H1 (cell line): ENCODE measurements around the gene MRPL9. TPM values are rescaled to one million over a fixed set of nuclear protein-coding genes. Genes with fewer than 3 reads are reported as not detected.
A peak's percentile ranks its signal among the peaks of the same experiment; 100 is the strongest.

ENCODE experiments used
- CTCF ChIA-PET: fragments of 300-600 bp; sonication (Branson Sonifier 250); formaldehyde crosslinking; loops from one replicate; lab custom pipeline; 2021; ENCODE audit not compliant: partially characterized antibody; lab: Charles Lee
- POLR2A ChIA-PET: fragments of 300-600 bp; sonication (Branson Sonifier 250); formaldehyde crosslinking; loops from one replicate; lab custom pipeline; 2021; ENCODE audit warnings: inconsistent platforms; ENCODE audit not compliant: partially characterized antibody; lab: Charles Lee
- DNase-seq, 2 experiments: peaks; one replicate each; pipeline versions ENCODE4 v3.0.0 to v3.0.0-alpha.2; 2010 to 2022; ENCODE audit warnings: low spot score in 2 of 2, low read depth in 1 of 2, mixed read lengths in 1 of 2
- FAIRE-seq: peaks from 2 replicates; lab custom pipeline; 2011; peaks lifted over from hg19 to GRCh38; lab: Jason Lieb, UNC
- H2AFZ ChIP-seq: 2 replicates; pipeline ENCODE4 v1.8.1; 2012; ENCODE audit warnings: low read length, inconsistent platforms
- H2AK5ac ChIP-seq: 2 replicates; pipeline ENCODE4 v1.6.1; 2013; ENCODE audit warnings: low read depth, low read length
- H2BK120ac ChIP-seq: replicated peaks from 2 replicates; pipeline ENCODE3; 2013; ENCODE audit warnings: low read depth, low read length, inconsistent platforms
- H2BK12ac ChIP-seq: 2 replicates; pipeline ENCODE4 v1.6.1; 2013; ENCODE audit warnings: low read depth, low read length
- H2BK15ac ChIP-seq: 2 replicates; pipeline ENCODE4 v1.6.1; 2013; ENCODE audit warnings: low read length
- H2BK20ac ChIP-seq: 2 replicates; pipeline ENCODE4 v1.6.1; 2013; ENCODE audit warnings: low read length
- H2BK5ac ChIP-seq: 2 replicates; pipeline ENCODE4 v1.6.1; 2013; ENCODE audit warnings: low read depth, low read length
- H3K14ac ChIP-seq: 2 replicates; pipeline ENCODE4 v1.6.1; 2013; ENCODE audit warnings: inconsistent platforms; ENCODE audit not compliant: insufficient read length
- H3K18ac ChIP-seq: 2 replicates; pipeline ENCODE4 v1.6.1; 2013; ENCODE audit warnings: low read length; ENCODE audit errors: extremely low read depth
- H3K23ac ChIP-seq: 2 replicates; pipeline ENCODE4 v1.6.1; 2013; ENCODE audit warnings: inconsistent platforms; ENCODE audit not compliant: insufficient read length
- H3K23me2 ChIP-seq: 2 replicates; pipeline ENCODE4 v1.6.1; 2013; ENCODE audit warnings: low read depth, low read length
- H3K27ac ChIP-seq: 2 replicates; pipeline ENCODE4 v1.6.1; 2011; ENCODE audit warnings: low read depth, low read length, inconsistent platforms
- H3K27me3 ChIP-seq, 4 experiments: replicated peaks in 1 of 4; 1 replicate in 1 of 4; 2 replicates in 3 of 4; pipeline versions ENCODE4 v1.6.1 to v1.8.1; 2011 to 2013; ENCODE audit warnings: low read length in 3 of 4, mild to moderate bottlenecking in 3 of 4, inconsistent platforms in 2 of 4, mixed read lengths in 2 of 4, moderate library complexity in 1 of 4; ENCODE audit not compliant: control insufficient read depth in 3 of 4, insufficient read depth in 3 of 4; ENCODE audit errors: extremely low read depth in 1 of 4
- H3K36me3 ChIP-seq, 4 experiments: 2 replicates each; pipeline versions ENCODE4 v1.6.1 to v1.8.1; 2011 to 2013; ENCODE audit warnings: mild to moderate bottlenecking in 4 of 4, low read length in 3 of 4, moderate library complexity in 2 of 4, control low read depth in 1 of 4, inconsistent platforms in 1 of 4; ENCODE audit not compliant: insufficient read depth in 4 of 4, control insufficient read depth in 2 of 4
- H3K4ac ChIP-seq: replicated peaks from 2 replicates; pipeline ENCODE3; 2013; ENCODE audit warnings: low read length, low read depth, mixed read lengths, inconsistent platforms; ENCODE audit not compliant: insufficient read length
- H3K4me1 ChIP-seq, 4 experiments: replicated peaks in 1 of 4; 1 replicate in 1 of 4; 2 replicates in 3 of 4; pipeline versions ENCODE4 v1.6.1 to v1.8.1; 2011 to 2013; ENCODE audit warnings: low read length in 3 of 4, inconsistent platforms in 2 of 4, mixed read lengths in 1 of 4; ENCODE audit not compliant: insufficient read depth in 4 of 4, control insufficient read depth in 3 of 4
- H3K4me2 ChIP-seq, 2 experiments: 2 replicates each; pipeline versions ENCODE4 v1.6.1 to v1.8.1; 2011 to 2013; ENCODE audit warnings: low read depth in 2 of 2, low read length in 2 of 2, control low read depth in 1 of 2, inconsistent platforms in 1 of 2, mild to moderate bottlenecking in 1 of 2; ENCODE audit not compliant: insufficient read depth in 1 of 2
- H3K4me3 ChIP-seq, 4 experiments: fragments of 200-600, 300-600 bp in 1 of 4; sonication (generic), shearing (Covaris generic), sonication (Bioruptor Twin) in 1 of 4; 2 replicates each; pipeline versions ENCODE4 v1.5.1 to v1.8.1; 2011 to 2016; ENCODE audit warnings: low read length in 4 of 4, low read depth in 3 of 4, control low read depth in 2 of 4, inconsistent platforms in 2 of 4, mild to moderate bottlenecking in 2 of 4, mixed read lengths in 1 of 4, moderate library complexity in 1 of 4; ENCODE audit not compliant: insufficient read depth in 2 of 4; ENCODE audit errors: extremely low read depth in 1 of 4
- H3K56ac ChIP-seq: replicated peaks from 2 replicates; pipeline ENCODE3; 2013; ENCODE audit warnings: low read depth, mild to moderate bottlenecking, mixed read lengths, low read length, inconsistent platforms; ENCODE audit not compliant: insufficient read length
- H3K79me1 ChIP-seq: 2 replicates; pipeline ENCODE4 v1.6.1; 2013; ENCODE audit warnings: low read depth, low read length, control low read depth
- H3K79me2 ChIP-seq, 2 experiments: 2 replicates each; pipeline versions ENCODE4 v1.6.1 to v1.8.1; 2012 to 2013; ENCODE audit warnings: low read length in 2 of 2, mild to moderate bottlenecking in 2 of 2, inconsistent platforms in 1 of 2; ENCODE audit not compliant: insufficient read depth in 2 of 2, control insufficient read depth in 1 of 2
- H3K9ac ChIP-seq, 4 experiments: replicated peaks in 1 of 4; 1 replicate in 1 of 4; 2 replicates in 3 of 4; pipeline versions ENCODE4 v1.6.1 to v1.8.1; 2011 to 2013; ENCODE audit warnings: low read depth in 3 of 4, low read length in 3 of 4, control low read depth in 2 of 4, mild to moderate bottlenecking in 2 of 4, moderate library complexity in 2 of 4, inconsistent platforms in 1 of 4; ENCODE audit errors: extremely low read depth in 1 of 4
- H3K9me3 ChIP-seq, 2 experiments: 2 replicates each; pipeline versions ENCODE4 v1.6.1 to v1.8.1; 2012 to 2013; ENCODE audit warnings: mild to moderate bottlenecking in 2 of 2, moderate library complexity in 2 of 2, control low read depth in 1 of 2, inconsistent platforms in 1 of 2, low read depth in 1 of 2, low read length in 1 of 2, mixed read lengths in 1 of 2; ENCODE audit not compliant: insufficient read depth in 2 of 2
- H4K20me1 ChIP-seq, 2 experiments: replicated peaks in 1 of 2; 2 replicates each; pipeline versions ENCODE3 to v1.8.1; 2011 to 2013; ENCODE audit warnings: inconsistent platforms in 2 of 2, low read length in 2 of 2, mild to moderate bottlenecking in 1 of 2; ENCODE audit not compliant: insufficient read depth in 2 of 2, control insufficient read depth in 1 of 2
- H4K5ac ChIP-seq: 2 replicates; pipeline ENCODE4 v1.6.1; 2013; ENCODE audit warnings: low read length, low read depth, mixed read lengths, inconsistent platforms; ENCODE audit not compliant: insufficient read length
- H4K8ac ChIP-seq: 2 replicates; pipeline ENCODE4 v1.8.0; 2013; ENCODE audit warnings: mild to moderate bottlenecking, moderate library complexity, low read length, inconsistent platforms; ENCODE audit not compliant: insufficient read depth; ENCODE audit errors: extremely low read depth
- H4K91ac ChIP-seq: replicated peaks from 2 replicates; pipeline ENCODE3; 2013; ENCODE audit warnings: low read length, mixed read lengths, inconsistent platforms; ENCODE audit not compliant: insufficient read length
- SIX5 ChIP-seq: IDR thresholded peaks from 2 replicates; pipeline ENCODE4 v1.6.1; 2011; ENCODE audit warnings: mild to moderate bottlenecking, low read depth, low read length
- WGBS, 2 experiments: shearing (Covaris generic) in 1 of 2; methylation state at CpG; one replicate each; pipeline versions ENCODE4 v1.1.6 to v1.1.7; 2013 to 2015; ENCODE audit warnings: low lambda C conversion rate in 2 of 2, mixed read lengths in 2 of 2, inconsistent platforms in 1 of 2, low coverage in 1 of 2, missing lambda C conversion rate in 1 of 2; ENCODE audit not compliant: insufficient replicate concordance in 2 of 2, insufficient coverage in 1 of 2, insufficient read length in 1 of 2; ENCODE audit errors: extremely low coverage in 1 of 2, missing lambda C conversion rate in 1 of 2; 5-methylcytosine and 5-hydroxymethylcytosine counted together
- polyA plus RNA-seq, 7 experiments: library from polyadenylated mRNA; depleted of rRNA in 3 of 7; stranded (reverse) in 5 of 7; unstranded in 2 of 7; fragments of >200 nt in 5 of 7; fragments of 200-250 nt in 2 of 7; gene quantifications; 1 replicate in 5 of 7; 2 replicates in 1 of 7; 4 replicates in 1 of 7; pipeline versions ENCODE4 v1.2.1 to v1.2.3, GENCODE V29; 2011 to 2013; ENCODE audit warnings: missing spikeins in 2 of 7, mixed read lengths in 2 of 7
- total RNA-seq: library from RNA; stranded (reverse); fragmentation: NEBNext Ultra II Directional; extraction: Animal tissue kit (Norgen Biotek cat#: 25700); gene quantifications from 2 replicates; pipeline ENCODE4 v1.2.1, GENCODE V29; 2021

MRPL9 gene
- total and polyA plus RNA-seq, 2 of the 8 experiments (the other 6 are each of a cell fraction or from before 2014, with no cell fraction given) = 74.9 to 113 TPM

GRCh38 chr1:151720554-151720953 lies 42.7 kb downstream of the MRPL9 start:
- no peak for TF ChIP-seq SIX5
- H3K56ac ChIP-seq = no peak overlapping the region
- no peak overlapping the region for H2BK120ac ChIP-seq
- peaks cover 0 to 1% of the 10 kb centered on the region in 2 experiments for H4K20me1 ChIP-seq
- no peak overlapping the region for H2BK12ac ChIP-seq
- no peak overlapping the region for H4K8ac ChIP-seq
- 64% methylated on average over 5 of the region's 5 CpGs; no CpG with 5 or more reads in 1 of the 2 experiments for WGBS, 2 experiments
- DNase-seq = no peak
- FAIRE-seq = no peak
- H3K36me3 ChIP-seq = no peaks in the 10 kb centered on the region
- no peak overlapping the region for H2BK15ac ChIP-seq
- H3K23ac ChIP-seq = no peak overlapping the region
- CTCF ChIA-PET = interaction anchor here (0.6 to 1.9 kb wide), 9 partner anchors 12 to 422 kb away, joined by 3 to 10 read pairs (median 3); no protein-coding TSS in a partner anchor
- no peak overlapping the region for H3K27ac ChIP-seq
- H4K91ac ChIP-seq = no peak overlapping the region
- no peak overlapping the region for H3K9ac ChIP-seq
- peaks cover 6 to 34% (median 28%) of the 10 kb centered on the region in 4 experiments for H3K27me3 ChIP-seq
- no peaks in the 10 kb centered on the region for H3K79me2 ChIP-seq
- H3K9me3 ChIP-seq = no peaks in the 10 kb centered on the region
- H3K23me2 ChIP-seq = peaks cover 11% of the 10 kb centered on the region; the same call in 1 of the 2 replicates
- H2AFZ ChIP-seq = 0 out of 2 replicates have a peak overlapping the region, but pooled peaks have one; percentile 97
- H3K4me3 ChIP-seq = peak overlapping the region in 1 of 4 experiments; percentile 85; a peak in 3 of 8 replicates
- H3K4ac ChIP-seq = no peak overlapping the region
- POLR2A ChIA-PET = interaction anchor here (1.2 to 1.8 kb wide), 4 partner anchors 13 to 180 kb away, joined by 3 to 6 read pairs (median 4); partner anchors contain the start of genes MRPL9 and TUFT1
- H3K14ac ChIP-seq = no peak overlapping the region
- H3K18ac ChIP-seq = no peak overlapping the region
- H2BK5ac ChIP-seq = no peak overlapping the region
- H2BK20ac ChIP-seq = no peak overlapping the region
- H3K79me1 ChIP-seq = no peaks in the 10 kb centered on the region; the same call in 1 of the 2 replicates
- peak overlapping the region; percentile 57 to 60; a peak in 2 of 4 replicates for H3K4me2 ChIP-seq
- H4K5ac ChIP-seq = no peak overlapping the region
- H2AK5ac ChIP-seq = no peak overlapping the region
- peaks cover 2 to 12% (median 5%) of the 10 kb centered on the region in 4 experiments for H3K4me1 ChIP-seq
